HCT116 (cell line): ENCODE results near the gene DDX6. TPM values are rescaled to one million over a fixed set of nuclear protein-coding genes. Genes with fewer than 3 reads are reported as not detected.

Source experiments
- total RNA-seq: library from RNA; stranded (reverse); gene quantifications from one replicate; pipeline ENCODE4 v1.2.1, GENCODE V29; 2021; ENCODE audit not compliant: unreplicated experiment

Gene DDX6
- total RNA-seq, 1 experiment from 2014 or later: 150 TPM

Other genes starting within 250 kb of the DDX6 start
- 12.1 TPM for gene IFT46, start 225.2 kb downstream of the DDX6 start, total RNA-seq
- 147 TPM for gene ARCN1, start 218.8 kb downstream of the DDX6 start, total RNA-seq
- gene PHLDB1, start 183.5 kb downstream of the DDX6 start, total RNA-seq: 36.2 TPM
- 0.15 TPM for gene TREH, start 111.5 kb downstream of the DDX6 start, total RNA-seq
- gene CXCR5, start 92.7 kb upstream of the DDX6 start, total RNA-seq: not detected
- gene BCL9L, start 134.8 kb upstream of the DDX6 start, total RNA-seq: 120 TPM
- 0.42 TPM for gene UPK2, start 165.1 kb upstream of the DDX6 start, total RNA-seq
- gene FOXR1, start 180.6 kb upstream of the DDX6 start, total RNA-seq: not detected
- gene CENATAC, start 207.0 kb upstream of the DDX6 start, total RNA-seq: 28.9 TPM
- 1,404 TPM for gene RPS25, start 227.2 kb upstream of the DDX6 start, total RNA-seq
- 61.6 TPM for gene TRAPPC4, start 227.6 kb upstream of the DDX6 start, total RNA-seq
- 49.8 TPM for gene SLC37A4, start 239.7 kb upstream of the DDX6 start, total RNA-seq